NCI-H2081 treated with DMSO at 0.1 percent for 48 hours (cell line): ENCODE results near the gene WHRN.

ENCODE experiments used
- DNase-seq: peaks from one replicate; lab custom pipeline; 2025; lab: John Stamatoyannopoulos, UW

The WHRN gene

DNA sequence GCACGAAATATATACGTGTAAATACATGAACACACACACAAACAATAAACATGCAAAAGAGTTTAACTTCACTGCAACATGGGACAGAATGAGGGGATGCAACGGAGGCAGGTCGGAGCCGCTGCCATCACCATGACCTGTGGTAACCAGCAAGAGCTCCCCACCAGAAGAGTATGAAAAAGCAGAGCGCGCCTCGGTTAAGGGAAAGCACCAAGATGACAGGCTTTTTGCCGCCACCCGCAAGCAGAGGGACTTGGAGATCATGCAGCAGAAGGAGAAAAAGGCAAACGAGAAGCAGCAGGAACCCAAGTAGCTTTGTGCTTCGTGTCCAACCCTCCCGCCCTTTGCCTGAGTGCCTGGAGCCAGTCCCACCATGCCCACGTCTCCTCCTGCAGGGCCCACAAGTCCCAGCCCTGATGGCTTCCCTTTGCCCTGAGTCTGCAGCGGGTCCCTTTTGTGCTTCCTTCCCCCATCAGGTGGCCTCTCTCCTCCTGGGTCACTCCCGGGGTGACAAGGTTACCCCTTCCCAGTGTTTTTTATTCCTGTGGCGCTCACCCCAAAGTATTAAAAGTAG is 13.8 kb downstream of the WHRN start:
- DNase-seq: no peak

DNA sequence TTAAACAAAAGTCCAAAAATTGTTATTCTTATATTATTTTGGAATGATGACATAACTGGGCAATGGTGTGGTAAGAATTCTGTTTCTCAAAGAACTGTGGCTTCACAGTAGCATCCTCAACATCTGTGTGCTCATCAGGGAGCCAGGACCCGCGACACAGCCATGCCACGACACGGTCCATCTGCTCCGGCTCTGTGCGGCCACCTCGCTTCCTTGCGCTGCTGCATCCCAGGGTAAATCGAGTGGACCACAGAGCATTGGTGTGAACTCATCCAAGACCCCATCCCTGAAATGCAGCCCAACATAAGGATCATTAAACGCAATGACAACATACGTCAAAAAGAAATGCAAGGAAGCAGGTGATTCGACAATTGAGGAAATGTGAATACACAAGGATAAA is 15.3 kb downstream of the WHRN start:
- no peak for DNase-seq

DNA sequence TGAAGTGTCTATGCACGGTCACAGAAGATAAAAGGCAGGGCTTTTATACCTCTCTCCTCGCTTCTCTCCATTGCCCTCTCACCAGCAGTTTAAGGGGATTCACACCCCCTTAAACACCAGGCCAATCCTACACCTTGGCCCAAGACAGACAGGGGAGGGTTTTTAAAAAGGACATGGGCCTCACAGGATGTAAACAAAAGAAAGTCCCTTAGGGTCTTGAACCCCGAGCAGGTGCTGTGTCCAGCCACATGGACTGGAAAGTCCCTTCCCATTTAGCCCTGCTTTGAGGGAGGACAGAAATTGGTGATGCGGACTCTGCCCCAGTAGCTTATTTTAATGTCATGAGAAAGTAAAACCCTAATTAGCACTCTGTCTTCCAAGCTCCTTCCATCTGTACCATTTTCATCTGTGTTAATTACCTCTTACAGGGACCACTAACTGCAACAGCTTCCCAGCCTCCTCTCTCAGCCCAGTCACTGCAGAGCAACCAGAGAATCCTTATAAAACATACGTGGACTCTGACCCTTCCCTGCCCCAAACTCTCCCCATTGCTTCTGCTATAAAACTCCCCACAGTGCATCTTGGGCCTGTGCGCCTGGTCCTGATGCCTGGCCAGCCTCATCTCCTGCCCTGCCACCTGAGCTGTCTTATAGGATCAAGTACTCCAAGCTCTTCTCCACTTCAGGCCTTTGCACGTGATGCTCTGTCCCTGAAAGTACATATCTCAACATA is 16.7 kb downstream of the WHRN start:
- no peak for DNase-seq

DNA sequence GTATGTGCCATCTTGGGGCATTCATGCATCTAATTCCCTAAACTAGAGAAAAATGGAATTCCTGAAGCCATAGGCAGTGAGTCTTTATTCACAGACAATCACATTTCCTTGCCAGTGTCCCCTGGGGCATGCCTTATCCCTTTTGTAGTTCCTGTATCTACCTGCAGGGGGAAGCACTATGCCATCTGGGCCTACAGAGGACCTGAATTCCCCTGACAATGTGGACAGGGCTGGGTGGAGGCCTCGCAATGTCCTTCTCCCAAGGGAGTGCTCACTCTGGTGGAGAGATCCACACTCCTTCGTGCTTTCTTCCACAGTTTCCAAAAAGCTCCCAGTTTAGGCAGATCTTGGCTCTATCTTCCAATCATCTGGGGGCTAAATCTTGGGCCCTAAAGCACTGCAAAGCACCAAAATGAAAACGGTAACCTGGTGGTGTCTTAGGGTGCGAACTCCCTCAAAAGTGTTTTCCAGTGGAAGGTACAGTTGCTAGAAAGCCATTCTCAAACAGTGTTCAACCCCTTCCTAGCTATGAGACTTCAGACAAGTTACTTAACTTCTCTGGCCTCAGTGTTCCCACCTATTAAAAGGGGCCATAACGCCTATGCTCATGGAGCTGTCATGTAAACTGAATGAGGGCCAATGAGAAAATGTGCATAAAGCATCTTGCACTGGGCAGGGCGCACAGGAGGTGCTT is 17.5 kb downstream of the WHRN start:
- DNase-seq: no peak

DNA sequence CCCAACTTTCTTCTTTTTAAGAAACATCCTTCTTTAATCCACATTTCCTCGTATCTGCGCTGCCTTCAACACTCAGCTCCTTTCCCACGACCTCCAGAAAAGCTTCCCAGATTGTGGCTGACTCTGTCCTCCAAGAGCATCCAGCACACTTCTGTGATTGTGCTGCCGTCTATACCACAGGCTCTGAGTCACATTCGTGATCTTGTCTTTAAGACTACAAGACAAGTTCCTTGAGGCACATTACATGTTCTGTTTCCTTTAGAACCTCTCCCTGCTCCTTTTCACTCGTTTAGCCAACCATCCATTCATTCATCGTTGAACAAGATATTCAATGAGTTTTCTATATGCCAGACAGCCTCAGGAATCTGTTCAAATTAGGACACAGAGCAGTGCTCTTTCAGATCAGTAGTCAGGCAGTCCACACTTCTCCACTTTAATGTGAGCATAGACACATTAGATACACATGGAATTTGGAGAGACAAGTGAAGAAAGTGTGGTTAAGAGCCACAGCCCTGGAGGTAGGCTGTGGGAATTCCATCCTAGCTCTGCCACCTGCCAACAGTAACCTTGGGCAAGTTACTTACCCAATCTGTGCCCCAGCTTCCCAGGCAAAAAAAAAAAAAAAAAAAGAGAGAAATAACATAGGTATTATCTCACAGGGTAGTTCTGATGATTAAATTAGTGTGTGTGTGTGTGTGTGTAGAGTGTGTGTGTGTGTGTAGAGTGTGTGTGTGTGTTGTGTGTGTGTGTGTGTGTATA is 18.9 kb downstream of the WHRN start:
- DNase-seq: no peak

DNA sequence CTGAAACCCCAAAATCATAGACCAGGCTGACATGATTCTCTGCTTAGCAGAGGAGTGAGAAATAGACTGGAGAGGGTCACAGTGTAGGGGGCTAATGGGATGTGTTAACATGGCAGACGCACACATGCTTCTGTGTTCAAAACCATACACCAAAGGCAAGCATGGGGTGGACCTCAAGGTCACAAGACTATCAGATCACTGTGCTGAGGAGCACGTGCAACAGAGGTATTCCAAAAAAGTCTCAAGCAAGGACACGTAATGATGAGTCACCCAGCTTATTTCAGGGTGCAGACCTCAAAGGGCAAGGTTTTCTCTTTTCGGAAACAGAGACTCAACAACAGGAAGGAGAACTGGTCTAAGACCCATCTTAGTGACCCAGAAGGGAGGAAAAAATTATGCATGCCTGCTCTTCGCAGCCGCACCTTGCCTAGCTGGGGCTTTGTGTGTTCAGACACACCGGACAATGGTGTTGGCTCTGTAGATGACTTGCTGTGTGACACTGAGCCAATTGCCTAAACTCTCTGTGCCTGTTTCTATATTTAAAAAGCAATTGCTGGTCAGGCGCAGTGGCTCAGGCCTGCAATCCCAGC is 20.3 kb downstream of the WHRN start:
- DNase-seq: no peak

DNA sequence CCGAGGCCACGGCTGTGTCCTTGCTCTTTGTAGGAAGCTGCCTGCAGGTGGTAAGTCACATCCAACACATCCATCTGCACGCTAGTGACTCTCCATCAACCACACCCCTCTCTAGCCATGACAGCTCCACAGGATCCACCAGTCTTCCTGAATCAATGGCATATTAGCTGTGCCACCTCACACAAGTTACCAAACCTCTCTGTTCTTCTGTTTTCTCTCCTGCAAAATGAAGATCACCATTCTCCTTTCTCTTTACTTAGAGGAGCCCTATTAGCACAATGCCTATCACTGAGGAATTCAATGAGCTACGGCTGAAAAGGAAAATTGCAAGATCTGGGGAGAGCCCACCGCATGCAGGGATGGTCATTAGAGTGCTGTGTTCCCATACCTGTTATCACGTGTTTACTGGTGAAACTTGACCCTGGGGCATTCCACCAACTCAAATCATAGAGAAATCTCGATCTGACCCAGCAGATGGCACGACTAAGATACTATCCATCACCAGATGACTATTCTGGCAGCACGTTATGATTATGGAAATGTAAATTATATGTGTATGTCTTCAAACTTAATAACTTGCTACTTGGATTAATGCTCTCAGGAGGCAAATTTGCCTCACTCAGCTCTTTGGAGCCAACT is 20.9 kb downstream of the WHRN start:
- no peak for DNase-seq

DNA sequence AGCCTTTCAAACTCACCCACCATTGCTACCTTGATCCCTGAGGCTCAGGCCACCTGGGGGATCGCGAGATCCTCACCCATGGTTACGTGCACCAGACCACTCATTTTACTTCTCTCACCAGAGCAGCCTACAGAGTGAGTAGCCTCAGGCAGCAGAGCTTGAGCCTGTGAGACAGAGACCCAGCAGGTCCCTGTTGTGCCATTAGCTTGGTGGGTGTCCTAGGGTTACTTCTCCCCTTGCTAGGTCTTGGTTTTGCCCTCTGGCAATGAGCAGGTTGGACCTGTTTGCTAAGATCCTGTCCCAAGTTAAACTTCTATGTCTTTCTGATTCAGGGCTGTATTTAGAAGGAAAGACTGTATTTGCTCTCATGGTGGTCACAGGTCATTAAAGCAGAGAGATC is 21.8 kb downstream of the WHRN start:
- DNase-seq: no peak

DNA sequence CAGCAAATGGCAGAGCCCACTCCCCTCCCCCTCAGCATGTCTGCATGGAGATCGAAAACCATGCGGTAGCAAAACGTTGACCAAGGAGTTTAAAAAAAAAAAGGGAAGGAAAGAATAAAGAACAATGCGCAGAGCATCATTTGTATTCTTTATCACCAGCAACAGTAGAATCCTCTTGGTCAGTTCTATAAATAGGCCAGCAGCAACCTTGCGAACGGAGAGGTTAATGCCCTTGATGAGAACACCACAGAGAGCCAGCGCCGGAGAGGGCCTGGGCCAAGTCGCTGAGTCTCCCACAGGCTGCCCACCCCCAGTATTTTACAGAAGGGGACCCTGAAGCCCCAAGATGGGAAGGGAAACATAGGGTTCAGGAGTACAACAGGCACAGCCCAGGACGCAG is 22.7 kb downstream of the WHRN start:
- DNase-seq: no peak

DNA sequence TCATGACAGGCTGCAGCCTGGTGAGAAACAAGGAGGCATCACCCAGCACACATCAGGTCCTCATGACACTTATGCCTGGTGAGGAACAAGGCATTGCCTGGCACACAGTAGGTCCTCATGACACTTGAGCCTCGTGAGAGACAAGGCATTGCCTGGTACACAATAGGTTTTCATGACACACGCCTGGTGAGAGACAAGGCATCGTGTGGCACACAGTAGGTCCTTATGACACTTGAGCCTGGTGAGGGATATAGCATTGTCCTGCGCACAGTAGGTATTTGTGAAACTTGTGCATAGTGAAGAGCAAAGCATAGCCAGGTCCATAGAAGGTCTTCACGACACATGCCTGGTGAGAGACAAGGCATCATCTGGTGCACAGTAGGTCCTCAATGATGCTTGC is 23.5 kb downstream of the WHRN start:
- DNase-seq: no peak

DNA sequence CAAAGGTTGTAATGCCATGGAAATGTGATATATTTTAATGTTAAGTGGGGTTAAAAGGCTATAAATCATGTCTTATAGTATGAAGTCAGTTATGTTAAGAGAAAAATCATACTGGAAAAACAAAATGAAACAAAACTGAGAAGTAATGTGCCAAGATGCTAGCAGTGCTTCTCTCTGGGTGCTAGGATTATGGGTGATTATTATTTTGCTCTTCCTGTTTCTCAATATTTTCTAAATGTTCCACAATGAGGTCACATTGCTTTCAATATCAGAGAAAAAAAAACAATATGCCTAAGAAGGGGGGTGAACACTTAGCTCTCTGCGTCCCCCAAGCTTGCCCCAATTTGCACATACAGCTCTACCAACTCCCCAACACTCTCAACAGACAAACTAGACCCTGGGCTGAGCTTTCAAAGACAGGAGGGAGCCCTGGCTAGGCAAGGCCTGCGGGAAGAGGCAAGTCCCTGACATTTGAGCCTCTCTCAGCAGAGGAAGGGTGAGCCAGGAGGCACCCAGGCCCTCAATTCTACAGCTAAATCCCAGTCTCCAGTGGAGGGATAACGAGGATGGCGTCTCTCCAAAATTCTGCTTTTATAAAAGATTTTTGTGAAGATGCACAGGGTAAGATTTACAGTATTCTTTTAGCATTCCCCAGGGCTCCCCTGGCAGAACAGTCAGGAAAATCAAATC is 24.4 kb downstream of the WHRN start:
- no peak for DNase-seq

DNA sequence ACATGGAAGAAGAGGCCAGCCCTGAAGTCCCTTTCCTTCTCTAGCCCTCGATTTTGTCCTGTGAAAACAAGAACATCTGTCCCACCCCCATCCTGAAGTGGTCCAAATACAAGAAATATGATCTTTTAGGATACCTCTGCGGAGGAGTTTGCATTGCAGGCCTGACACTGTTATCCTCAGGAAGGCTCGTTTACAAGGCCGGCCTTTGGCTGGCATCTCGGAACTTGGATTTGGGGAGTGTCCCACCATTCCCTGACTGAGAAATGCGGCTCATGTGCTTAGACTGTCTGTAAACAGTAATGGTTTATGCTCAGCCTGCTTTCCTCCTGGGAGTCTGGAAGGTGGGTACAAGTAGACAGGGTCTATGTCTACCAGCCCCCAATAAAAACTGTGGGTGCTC is 26.4 kb downstream of the WHRN start:
- no peak for DNase-seq

DNA sequence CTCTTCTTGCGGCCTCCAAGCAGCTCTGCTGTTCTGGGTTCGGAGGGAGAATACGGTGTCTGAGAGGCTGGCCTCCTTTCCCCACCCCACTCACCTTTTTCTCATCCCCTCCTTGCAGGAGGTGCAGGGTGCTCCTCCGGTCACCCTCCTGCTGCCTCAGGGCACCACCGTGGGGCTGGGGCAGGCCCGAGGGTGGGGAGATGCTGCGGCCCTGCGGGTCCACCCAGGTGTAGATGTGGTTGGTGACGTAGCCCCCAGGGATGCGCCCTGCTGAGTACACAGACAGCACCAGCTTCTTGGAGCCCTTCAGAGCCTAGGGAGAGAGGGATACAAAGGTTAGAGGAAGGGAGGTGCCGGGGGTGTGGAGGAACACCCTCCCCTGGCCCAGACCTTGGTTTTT is 26.8 kb downstream of the WHRN start:
- DNase-seq: no peak

DNA sequence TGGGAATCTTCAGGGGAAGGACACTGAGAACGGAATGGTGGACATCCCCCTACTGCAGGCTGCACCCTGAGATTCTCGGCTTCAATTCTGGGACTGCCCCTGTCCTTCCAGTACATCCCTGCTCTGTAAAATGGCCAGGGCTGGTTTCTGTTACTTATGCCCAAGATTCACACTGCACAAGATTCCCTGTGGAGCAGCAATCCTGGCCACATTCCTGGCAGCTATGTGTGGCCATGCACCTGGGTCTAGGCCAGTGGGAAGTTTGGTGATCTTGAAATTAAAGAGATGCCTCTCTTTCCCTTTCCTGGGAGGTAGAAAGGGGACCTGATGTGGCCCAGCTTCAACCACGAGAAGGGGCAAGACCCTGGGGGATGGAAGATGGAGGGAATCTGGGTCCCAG is 27.6 kb downstream of the WHRN start:
- no peak for DNase-seq

DNA sequence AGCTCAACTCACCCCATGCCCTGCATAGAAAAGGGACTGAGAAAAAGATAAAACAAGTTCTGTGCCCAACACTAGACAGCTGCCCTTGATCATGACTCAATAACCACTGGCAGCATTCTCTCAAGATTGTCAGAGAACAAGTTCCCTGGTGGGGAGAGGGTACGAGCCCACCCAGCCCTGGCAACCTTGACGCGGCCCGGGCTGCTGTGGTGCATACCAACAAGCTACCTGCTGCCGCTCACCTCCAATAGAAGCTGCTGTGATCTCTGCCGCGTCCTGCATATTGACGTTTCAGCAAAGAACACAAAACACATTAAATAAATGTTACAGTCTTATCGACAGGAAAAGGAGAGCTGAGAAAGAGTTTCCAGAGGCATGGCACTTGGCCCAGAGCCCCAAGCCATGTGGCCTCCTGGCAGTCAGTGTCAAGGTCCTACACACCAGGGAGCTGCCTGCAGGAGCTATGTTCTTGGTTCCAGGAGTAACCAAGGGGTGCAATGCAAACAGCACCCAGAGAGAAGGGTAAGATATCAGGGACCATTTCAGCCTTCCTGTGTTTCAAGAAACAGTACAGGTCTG is 28.3 kb downstream of the WHRN start:
- no peak for DNase-seq

DNA sequence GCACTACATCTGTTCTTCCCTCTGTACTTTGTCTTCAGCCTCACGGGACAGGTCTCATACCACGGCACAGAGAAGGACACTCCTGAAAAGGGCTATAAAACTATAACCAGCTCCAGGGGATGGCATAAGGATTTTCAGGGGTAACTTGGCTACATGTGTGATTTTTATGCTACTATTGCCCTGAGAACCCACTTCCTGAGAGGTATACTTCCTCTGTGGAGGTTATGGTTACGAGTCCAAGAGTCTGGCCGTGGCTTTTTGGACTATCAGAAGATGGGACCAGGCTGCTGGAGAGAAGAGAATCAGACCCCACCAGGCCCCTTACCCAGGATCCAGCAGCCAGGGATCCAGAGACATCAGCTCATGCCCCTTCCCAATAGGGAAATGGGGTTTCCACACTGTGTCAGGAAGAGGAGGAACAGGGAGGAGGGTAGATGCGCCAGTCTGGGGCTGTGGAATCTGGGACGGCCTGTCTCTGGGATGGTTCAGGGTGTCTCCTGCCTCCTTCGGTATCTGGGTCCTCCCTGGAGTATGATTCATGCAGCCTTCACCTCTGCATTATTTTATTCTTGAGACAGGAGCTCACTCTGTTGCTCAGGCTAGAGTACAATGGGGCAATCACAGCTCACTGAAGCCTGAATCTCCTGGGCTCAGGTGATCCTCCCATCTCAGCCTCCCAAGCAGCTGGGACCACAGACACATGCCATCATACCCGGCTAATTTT is 29.7 kb downstream of the WHRN start:
- no peak for DNase-seq

DNA sequence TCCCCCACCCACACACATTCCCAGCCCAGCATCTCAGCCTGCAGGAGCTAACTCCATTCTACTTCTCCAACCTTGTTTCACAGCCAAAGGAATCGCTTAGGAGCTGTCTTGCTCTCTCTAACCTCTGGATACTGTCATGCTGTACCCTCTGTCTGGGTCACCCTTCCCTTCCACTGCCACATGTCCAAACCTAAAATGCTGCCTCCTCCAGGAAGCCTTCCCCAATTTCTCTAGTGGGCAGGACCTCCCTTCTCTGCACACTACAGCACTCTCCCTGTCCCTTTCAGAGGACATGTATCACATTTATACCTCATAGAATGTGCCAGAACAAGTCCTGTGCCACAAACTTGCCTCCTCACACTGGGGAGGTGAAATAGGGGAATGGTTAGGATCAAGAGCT is 30.8 kb downstream of the WHRN start:
- no peak for DNase-seq

DNA sequence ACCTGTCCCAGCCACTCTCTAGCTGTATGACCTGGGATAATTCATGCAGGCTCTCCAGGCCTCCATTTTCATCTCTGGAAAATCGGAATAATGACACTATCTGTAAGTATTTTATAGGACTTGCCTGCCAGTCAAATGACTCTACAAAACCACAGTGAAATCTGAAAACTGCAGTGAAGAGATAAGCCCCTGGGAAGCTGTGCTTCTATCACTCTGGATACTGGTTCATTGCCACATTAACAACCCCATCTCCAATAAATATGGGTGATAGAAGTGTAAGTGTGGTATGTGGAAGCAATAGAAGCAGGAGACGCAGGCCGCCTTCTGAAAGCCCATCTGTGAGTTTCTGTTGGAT is 31.8 kb downstream of the WHRN start:
- DNase-seq: no peak

DNA sequence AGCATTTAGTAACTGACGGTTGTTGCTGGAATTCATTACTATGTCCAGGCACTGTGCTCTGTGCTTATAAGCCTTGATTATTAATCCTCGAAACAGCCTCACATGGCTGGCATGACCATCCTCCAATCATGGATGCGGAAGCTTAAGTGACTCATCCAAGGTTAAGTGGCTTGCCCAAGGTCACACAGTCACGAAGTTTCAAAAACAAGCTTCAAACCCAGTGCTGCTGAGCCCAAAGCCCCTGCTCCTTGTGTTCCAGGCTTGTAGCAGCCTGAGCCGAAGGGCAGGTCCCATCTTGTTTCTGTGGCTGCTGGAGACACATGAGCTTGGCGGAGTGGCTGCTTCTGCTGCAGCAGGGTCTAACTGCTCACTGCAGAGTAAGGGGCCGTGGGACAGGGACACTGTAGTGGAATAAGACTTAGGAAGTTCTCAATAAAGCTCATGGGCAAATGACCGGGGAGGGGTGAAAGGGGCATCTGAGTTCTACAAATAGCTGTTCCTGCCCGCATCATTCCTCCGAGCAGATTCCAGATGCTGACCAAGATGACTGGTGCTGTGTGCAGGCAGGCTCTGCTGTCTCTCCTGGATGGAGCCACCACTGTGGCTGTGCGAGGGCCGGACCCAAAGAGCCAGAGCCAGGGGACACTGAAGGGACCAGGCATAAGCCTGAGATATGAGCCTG is 32.4 kb downstream of the WHRN start:
- DNase-seq: no peak

DNA sequence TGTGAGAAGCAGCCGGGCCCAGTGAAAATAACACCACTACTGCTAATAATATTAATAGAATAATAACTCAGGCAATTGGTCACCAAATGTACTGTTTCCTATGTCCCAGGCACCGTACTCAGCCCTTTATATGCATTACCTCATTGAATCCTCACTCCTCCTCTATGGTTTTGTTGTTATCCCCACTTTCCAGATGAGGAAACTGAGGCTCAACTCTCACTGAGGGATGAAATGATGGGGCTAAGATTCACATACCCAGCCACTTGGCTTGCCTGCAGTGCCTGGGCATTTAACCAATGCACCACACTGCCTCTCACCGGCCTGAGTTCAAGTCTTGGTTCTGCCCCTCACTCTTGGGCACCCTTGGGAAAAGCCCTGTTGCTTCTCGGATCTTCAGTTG is 34.1 kb downstream of the WHRN start:
- no peak for DNase-seq
